ENCODE results near the gene AMOTL1.

- TF ChIP-seq CTCF (IDR thresholded peaks at IDR 0.05; ENCODE audit: low read depth, low read length, poor library complexity, severe bottlenecking) (no peak), EZH2phosphoT487 (IDR thresholded peaks at IDR 0.05; ENCODE audit: borderline replicate concordance, low read length) (no peak)
Measured at GRCh38 chr11:94796863-94797262, 28.7 kb downstream of the AMOTL1 start.

Data from DOHH2 (cell line).